CD1c-positive myeloid dendritic cell (primary cell): ENCODE data around the gene PLCG2.
"Not testable (repeated sequence)": the region's sequence is repeated elsewhere in the genome, so short reads cannot be mapped to it uniquely, and the experiment has no call there.

Source experiments
- DNase-seq: peaks from one replicate; pipeline ENCODE4 v3.0.0-alpha.2; 2016; ENCODE audit errors: extremely low spot score

PLCG2 gene

DNA sequence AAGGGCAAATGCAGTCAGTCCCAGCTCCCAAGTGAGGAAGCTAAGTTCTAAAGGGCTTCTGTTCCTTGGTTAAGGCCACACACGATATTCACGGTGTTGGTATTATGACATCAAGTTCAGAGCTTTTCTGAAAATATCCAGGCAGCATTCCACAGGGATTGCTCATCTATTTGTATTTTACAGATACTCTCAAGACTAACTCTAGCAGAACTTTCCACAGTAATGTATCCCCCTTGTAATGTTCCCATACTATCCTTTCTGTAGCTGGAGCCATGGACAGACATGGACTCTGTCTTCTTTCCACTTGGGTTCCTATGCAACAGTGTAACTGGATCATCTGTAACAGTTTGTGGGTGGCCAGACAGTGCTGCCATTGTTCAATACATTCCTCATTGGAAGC lies 218.6 kb downstream of the PLCG2 start:
- DNase-seq, result no peak

DNA sequence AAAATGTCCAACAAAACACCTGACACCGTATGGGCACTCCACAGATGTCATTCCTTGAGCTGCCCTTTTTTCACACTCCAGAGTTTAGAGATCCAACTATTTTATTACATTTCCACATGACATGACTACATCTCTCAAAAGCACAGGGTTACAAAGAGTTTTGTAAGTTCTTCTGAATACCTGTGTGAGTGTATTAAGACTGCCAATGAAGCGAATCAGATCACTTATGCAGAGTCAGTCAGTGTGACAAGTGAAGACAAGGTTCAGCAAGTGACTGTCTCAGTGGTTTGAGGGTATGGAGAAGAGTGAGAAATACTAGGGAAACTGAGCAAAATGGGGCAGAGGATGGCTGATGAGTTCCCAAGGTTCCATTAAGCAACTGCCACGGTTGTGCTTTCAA lies 223.7 kb downstream of the PLCG2 start:
- DNase-seq, result no peak

DNA sequence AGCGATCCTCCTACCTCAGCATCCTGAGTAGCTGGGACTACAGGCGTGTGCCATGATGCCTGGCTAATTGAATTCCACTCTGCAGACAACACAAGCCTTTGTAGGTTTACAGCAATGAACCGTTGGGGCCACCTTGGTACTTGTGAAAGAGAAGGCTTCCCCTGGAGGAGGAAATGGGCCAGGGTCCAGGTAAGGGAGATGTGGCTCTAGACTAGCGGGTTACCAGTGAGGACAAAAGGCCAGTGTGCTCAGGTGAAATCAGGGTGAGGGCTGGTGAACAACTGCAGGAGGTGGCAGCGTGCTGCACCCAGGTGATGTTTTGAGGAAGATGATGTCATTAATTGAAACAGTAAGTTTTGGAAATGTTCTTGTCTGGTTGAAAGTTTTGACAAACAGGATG lies 225.5 kb downstream of the PLCG2 start:
- no peak for DNase-seq

DNA sequence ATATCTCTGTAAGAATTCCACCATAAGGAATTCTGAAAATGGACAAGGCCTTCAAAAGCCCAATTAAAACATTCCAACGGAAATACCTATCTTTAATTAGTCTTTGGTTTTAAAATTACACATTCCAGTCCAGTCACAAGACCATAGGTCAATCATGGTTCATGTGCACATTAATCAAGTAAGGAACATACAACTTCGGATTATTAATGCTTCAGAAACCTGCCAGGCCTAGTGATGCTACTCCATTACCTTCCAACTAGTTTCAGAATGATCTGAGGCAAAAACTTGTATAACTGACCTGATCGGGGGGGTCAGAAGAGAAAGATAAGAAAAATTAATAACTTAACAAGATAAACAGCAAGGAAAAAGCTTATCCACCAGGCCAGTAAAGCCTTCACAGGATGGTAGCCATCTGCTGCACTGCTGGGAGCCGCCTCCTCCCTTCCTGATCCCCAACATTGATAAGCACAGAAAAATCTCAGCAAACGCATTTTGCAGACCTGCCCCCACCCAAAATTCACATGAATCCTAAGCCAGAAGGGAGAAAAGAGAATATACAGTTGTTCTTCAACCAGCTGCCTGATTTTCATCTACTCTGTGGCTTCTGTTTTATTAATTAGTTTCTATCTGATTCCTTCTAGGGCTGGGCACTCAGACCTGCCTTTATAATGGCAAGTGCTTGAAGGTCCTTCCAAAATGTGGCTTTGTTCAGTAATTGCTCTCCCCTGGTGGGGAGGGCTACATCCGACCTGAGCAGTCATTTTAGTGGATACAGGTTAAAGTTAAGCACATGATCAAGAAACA lies 226.1 kb downstream of the PLCG2 start:
- no peak for DNase-seq

DNA sequence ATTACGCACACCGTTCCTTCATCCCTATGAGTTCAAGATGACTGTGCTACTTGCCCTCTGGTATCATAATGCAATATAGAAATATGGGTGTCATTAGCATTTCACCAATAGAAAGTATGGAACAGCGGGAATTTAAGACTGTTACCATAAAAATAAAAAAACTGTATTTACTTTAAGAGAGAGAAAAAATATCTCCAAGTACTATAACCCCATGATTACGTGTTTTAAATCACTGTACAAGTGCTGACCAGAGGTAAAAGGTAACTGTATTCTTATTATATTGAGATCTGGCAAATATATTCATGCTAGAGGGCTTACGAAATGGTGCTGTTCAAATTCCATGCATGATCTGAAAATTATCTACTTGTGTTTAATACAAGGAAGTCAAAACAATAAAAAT lies 226.9 kb downstream of the PLCG2 start:
- no peak for DNase-seq

DNA sequence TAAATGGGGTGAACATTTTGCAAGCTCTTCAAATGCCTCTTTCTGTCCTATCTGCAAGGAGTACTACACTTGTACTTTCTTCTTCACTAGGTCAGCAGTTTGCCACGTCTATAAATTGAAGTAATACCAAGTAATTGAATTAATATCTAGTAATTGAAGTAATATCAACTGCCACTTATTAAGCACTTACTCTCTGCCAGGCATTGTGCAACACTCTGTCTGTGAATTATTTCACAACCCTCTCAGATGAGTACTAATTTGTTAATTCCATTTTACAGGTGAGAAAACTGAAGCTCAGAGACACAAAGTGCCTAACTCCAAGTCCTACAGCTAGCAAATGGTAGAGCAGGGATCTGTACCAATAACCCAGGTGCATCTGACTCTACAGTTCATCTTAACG lies 228.1 kb downstream of the PLCG2 start:
- DNase-seq, result no peak

DNA sequence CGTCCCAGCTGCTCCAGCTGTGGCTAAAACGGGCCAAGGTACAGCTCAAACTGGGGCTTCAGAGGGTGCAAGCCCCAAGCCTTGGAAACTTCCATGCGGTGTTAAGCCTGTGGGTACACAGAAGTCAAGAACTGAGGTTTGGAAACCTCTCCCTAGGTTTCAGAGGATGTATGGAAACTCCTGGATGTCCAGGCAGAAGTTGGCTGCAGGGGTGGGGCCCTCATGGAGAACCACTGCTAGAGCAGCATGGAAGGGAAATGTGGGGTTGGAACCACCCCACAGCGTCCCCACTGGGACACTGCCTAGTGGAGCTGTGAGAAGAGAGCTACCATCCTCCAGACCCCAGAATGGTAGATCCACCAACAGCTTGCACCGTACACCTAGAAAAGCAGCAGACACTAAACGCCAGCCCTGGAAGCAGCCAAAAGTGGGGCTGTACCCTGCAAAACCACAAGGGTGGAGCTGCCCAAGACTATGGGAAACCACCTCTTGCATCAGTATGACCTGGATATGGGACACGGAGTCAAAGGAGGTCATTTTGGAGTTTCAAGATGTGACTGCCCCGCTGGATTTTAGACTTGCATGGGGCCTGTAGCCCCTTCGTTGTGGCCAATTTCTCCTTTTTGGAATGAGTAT lies 230.0 kb downstream of the PLCG2 start:
- DNase-seq, result no peak

DNA sequence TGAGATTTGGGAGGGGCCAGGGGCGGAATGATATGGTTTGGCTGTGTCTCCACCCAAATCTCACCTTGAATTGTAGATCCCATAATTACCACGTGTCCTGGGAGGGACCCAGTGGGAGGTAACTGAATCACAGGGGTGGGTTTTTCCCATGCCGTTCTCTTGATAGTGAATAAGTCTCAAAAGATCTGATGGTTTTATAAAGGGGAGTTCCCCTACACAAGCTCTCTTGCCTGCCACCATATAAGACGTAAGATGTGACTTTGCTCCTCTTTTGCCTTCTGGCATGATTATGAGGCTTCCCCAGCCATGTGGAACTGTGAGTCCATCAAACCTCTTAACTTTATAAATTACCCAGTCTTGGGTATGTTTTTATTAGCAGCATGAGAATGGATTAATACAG lies 230.7 kb downstream of the PLCG2 start:
- DNase-seq, result not testable (repeated sequence)

DNA sequence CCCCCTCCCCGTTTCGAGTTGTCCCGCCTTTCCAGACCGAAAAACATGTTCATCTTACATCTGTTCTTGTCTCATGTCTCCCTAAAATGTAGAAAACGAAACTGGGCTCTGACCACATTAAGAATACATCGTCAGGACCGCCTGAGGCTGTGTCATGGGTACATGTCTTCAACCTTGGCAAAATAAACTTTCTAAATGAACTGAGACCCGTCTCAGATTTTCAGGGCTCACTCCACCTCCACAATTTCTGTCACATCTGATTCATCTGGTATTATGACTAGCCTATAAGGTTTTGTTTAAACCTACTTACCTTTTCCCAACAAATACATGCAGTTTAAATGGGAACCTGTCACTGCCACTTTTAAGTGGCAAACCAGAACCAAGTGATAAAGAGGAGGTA lies 231.6 kb downstream of the PLCG2 start:
- no peak for DNase-seq

DNA sequence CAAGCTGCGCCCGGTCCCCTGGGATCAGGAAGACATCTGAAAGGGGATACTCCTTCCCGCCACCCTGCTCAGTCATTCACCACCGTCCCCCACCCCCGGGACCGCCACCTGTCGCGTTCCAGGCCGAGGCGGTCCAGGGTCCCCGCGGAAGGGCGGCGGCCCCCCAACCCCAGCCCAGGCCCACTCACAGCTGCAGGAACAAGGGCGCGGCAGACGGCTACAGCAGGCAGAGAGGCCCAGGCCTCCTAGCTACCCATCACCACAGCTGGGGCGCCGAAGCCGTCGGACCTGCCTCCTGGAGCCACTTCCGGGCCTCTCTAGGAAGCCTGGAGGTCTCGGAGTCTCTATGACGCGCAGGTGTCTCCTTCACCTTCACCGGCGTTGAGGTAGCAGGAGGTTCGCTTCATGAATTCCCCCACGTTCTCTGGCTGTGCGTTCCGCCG lies 232.1 kb downstream of the PLCG2 start, which contains the start of gene SDR42E1:
Gene SDR42E1, minus strand, starts transcription at position 272 of the 443 bp plus-strand sequence. CDS start 10,612 bp downstream, outside the sequence.
- DNase-seq, result peak; percentile 16
